RWPE2 (cell line): ENCODE measurements around the gene GLYR1.

ENCODE experiments used
- ATAC-seq: fragments of 200-7000 bp; cut with Tn5 transposase; 3 replicates; pipeline ENCODE4 v1.9.1; 2021; ENCODE audit warnings: low read depth
- DNase-seq: peaks from one replicate; pipeline ENCODE4 v3.0.0-alpha.2; 2020; ENCODE audit warnings: low spot score
- H3K27ac ChIP-seq: fragments of 450-650 bp; 2 replicates; pipeline ENCODE4 v1.5.1; 2017; ENCODE audit warnings: mild to moderate bottlenecking; ENCODE audit not compliant: poor library complexity, severe bottlenecking
- H3K27me3 ChIP-seq: fragments of 250-450 bp; sonication (Bioruptor Pico); 2 replicates; pipeline ENCODE4 v1.5.1; 2021; ENCODE audit warnings: mild to moderate bottlenecking, moderate library complexity; ENCODE audit not compliant: insufficient read depth, poor library complexity, severe bottlenecking
- H3K36me3 ChIP-seq: fragments of 250-450 bp; sonication (Bioruptor Pico); 2 replicates; pipeline ENCODE4 v1.5.1; 2020; ENCODE audit warnings: low read depth, mild to moderate bottlenecking, moderate library complexity
- H3K4me1 ChIP-seq: fragments of 250-450 bp; sonication (Bioruptor Pico); 2 replicates; pipeline ENCODE4 v1.5.1; 2021; ENCODE audit warnings: mild to moderate bottlenecking, moderate library complexity; ENCODE audit not compliant: insufficient read depth, poor library complexity, severe bottlenecking
- H3K4me3 ChIP-seq: fragments of 250-450 bp; sonication (Bioruptor Pico); 2 replicates; pipeline ENCODE4 v1.5.1; 2021; ENCODE audit warnings: mild to moderate bottlenecking, moderate library complexity; ENCODE audit not compliant: severe bottlenecking
- H3K9me3 ChIP-seq: fragments of 250-450 bp; sonication (Bioruptor Pico); 2 replicates; pipeline ENCODE4 v1.5.1; 2021; ENCODE audit warnings: mild to moderate bottlenecking, moderate library complexity; ENCODE audit not compliant: severe bottlenecking
- TF ChIP-seq, protein P1 (sequence below): fragments of 450-650 bp; IDR thresholded peaks from one replicate; pipeline ENCODE4 v1.5.1; 2017; ENCODE audit warnings: mild to moderate bottlenecking, moderate library complexity; ENCODE audit not compliant: poor library complexity, severe bottlenecking

The GLYR1 gene

DNA sequence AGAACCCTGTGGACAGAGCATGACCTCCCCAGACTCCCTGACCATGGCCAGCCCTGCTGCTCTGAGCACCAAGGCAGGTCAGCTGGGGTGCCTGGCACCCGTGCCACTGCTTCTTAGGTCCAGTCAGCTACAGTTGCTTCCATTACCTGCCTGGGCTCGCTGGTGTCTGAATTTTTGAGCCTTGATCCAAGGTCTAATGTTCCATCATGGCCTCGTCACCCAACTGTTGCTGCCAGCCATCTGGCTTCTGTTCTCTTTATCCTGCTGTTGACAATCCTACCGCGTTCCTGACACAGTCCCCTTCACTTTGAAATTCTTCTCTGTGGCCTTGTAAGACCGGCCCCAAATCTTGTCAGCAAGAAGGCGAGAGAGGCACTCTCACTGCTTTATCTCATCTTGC, 16.7 kb downstream of the GLYR1 start:
- Histone ChIP-seq H3K4me3 (no peak overlapping the region), H3K27me3 (no peaks in the 10 kb centered on the region), H3K4me1 (no peaks in the 10 kb centered on the region), H3K27ac (no peak overlapping the region), H3K9me3 (no peaks in the 10 kb centered on the region), H3K36me3 (peaks cover 91% of the 10 kb centered on the region)
- no peak for ATAC-seq
- DNase-seq, result no peak
- TF ChIP-seq, protein P1, sequence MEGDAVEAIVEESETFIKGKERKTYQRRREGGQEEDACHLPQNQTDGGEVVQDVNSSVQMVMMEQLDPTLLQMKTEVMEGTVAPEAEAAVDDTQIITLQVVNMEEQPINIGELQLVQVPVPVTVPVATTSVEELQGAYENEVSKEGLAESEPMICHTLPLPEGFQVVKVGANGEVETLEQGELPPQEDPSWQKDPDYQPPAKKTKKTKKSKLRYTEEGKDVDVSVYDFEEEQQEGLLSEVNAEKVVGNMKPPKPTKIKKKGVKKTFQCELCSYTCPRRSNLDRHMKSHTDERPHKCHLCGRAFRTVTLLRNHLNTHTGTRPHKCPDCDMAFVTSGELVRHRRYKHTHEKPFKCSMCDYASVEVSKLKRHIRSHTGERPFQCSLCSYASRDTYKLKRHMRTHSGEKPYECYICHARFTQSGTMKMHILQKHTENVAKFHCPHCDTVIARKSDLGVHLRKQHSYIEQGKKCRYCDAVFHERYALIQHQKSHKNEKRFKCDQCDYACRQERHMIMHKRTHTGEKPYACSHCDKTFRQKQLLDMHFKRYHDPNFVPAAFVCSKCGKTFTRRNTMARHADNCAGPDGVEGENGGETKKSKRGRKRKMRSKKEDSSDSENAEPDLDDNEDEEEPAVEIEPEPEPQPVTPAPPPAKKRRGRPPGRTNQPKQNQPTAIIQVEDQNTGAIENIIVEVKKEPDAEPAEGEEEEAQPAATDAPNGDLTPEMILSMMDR, result no peak

DNA sequence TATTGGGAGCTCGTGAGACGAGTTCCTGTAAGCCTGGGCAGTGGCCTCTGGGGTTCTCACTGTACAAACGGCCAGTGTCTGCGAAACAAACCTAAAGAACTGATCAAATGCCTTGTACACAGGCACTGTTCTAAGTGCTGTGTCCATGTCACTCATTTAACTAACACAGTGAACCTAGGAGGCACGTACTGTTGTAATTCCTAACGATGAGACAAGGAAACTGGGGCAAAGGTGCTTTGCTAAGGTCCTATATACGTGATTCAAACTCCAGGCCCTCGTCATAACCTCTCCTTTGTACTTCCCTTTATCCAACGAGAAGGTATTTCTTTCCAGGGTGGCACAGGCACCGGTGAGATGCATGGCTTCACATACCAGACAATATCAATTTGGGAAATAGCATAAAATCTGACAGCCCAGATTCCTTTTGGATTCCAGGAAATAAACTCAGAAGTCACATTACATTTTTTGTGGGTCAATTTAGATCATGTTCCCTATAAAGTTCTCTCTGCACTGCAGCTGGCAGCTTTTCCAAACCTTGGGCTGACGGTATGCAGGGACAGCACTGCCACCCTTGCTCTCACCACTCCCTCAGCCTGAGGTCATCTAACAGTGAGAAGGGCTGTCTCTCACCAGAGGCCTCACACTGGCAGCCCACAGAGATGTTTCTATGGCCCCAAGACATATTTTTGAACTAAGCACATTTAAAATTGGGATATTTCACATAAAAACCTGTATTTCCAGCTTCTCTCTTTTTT, 18.3 kb downstream of the GLYR1 start:
- H3K36me3 ChIP-seq, result peaks cover 91% of the 10 kb centered on the region
- no peaks in the 10 kb centered on the region for H3K9me3 ChIP-seq
- H3K27me3 ChIP-seq, result no peaks in the 10 kb centered on the region
- DNase-seq, result no peak
- TF ChIP-seq, protein P1, result no peak
- H3K4me3 ChIP-seq, result no peak overlapping the region
- H3K27ac ChIP-seq, result no peak overlapping the region
- ATAC-seq, result no peak
- H3K4me1 ChIP-seq, result no peaks in the 10 kb centered on the region

DNA sequence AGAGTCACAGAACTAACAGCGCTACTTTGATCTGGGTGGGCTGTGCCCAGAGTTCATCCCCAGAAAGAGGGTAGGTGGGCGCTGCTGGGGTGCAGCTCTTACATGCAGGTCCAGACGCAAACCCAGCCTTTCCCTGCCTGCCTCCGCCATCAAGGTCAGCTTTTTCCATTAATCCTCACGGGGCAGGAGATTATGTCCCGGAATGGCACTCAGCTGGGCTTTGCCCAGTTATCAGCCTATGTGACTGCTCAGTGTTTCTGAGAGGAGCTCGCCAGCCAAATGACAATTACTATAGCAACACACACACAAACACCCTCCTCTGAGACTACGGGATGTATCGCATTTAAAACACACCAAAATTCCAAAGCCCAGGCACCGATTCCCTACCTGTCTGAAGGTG, 20.1 kb downstream of the GLYR1 start:
- Histone ChIP-seq H3K36me3 (peaks cover 90% of the 10 kb centered on the region), H3K27me3 (no peaks in the 10 kb centered on the region), H3K4me3 (no peak overlapping the region), H3K27ac (no peak overlapping the region), H3K9me3 (no peaks in the 10 kb centered on the region), H3K4me1 (no peaks in the 10 kb centered on the region)
- DNase-seq, result no peak
- TF ChIP-seq, protein P1, result no peak
- no peak for ATAC-seq

DNA sequence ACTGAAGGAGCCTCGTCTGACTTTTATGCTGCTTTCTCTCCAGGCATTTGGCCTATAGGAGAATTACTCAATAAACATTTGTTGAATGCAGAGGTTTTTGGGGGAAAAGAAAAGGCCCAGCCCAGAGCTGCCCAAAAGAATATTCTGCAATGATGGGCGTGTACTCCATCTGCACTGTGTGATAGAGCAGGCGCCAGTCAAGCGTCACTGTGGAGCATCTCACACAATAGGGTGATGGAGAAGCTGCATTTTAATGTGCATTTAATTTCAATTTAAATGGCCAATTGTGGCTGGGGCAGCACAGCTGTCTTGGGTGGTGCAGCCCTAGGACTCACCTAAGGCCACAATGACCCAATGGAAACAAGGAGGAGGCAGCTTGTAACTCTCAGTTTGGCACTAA, 20.6 kb downstream of the GLYR1 start:
- TF ChIP-seq, protein P1, result no peak
- no peak overlapping the region for H3K27ac ChIP-seq
- no peak overlapping the region for H3K4me3 ChIP-seq
- H3K4me1 ChIP-seq, result no peaks in the 10 kb centered on the region
- H3K36me3 ChIP-seq, result peaks cover 88% of the 10 kb centered on the region
- no peaks in the 10 kb centered on the region for H3K9me3 ChIP-seq
- H3K27me3 ChIP-seq, result no peaks in the 10 kb centered on the region
- no peak for ATAC-seq
- DNase-seq, result no peak

DNA sequence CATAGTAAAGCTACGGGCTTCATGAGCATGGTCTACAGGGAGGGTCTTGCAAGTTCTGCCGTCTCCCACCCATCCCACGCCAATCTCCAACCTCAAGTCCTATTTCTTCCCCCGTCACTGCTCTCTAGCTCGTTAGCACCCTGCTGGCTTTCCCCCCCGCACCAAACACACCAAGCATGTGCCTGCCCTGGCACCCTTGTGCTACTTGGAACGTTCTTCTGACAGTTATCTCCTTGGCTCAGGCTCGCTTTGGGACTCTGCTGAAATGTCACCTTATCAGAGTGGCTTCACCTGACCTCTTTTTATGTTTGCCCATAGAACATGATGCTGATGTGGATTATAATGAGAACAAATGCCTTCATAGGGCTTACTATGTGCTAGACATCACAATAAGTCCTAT, 21.9 kb downstream of the GLYR1 start:
- H3K27ac ChIP-seq, result no peak overlapping the region
- H3K4me3 ChIP-seq, result no peak overlapping the region
- TF ChIP-seq, protein P1, result no peak
- no peaks in the 10 kb centered on the region for H3K9me3 ChIP-seq
- ATAC-seq, result no peak
- DNase-seq, result no peak
- H3K27me3 ChIP-seq, result no peaks in the 10 kb centered on the region
- no peaks in the 10 kb centered on the region for H3K4me1 ChIP-seq
- peaks cover 86% of the 10 kb centered on the region for H3K36me3 ChIP-seq
